HG02678 (cell line): Measurements from ENCODE around the gene UBE2S.
A peak's percentile ranks its signal among the peaks of the same experiment; 100 is the strongest.
"Not testable (repeated sequence)": the region's sequence is repeated elsewhere in the genome, so short reads cannot be mapped to it uniquely, and the experiment has no call there.

Source experiments
- ATAC-seq: cut with Tn5 transposase; IDR thresholded peaks from one replicate; pipeline ENCODE4 v1.9.1; 2021; ENCODE audit warnings: mild to moderate bottlenecking, moderate library complexity; ENCODE audit not compliant: unreplicated experiment

The UBE2S gene

DNA sequence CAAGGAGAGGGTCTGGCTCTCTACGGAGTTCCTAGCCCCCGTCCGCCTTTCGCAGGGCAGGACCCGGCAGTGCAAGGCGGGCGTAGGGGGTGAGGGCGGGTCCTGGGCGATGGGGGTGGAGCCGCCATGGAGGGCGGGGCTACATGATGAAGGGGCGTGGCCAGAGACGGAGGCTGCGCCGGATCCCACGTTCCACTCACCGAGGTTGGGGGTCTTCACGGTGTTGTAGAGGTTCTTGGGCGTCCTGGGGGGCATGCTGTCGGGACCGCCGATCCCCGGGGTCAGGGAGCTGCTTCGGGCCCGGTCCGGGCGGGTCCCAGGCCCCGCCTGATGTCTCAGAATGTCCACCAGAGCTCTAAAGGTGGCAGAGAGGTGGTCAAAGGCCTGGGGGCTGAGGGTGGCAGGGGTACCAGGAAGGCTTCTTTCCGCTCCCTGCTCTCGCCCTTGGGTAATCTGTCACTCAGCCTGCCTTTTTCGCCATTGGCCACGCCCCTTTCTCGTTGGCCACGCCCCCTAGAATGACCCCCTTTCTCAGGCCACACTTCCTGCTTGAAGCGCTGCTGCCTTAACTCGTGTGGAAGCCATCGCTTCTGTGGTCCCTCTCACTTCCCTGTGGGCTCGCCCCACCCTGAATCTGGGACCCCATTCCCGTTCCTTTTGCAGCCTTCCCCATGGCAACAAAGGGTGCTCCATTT is 33.0 kb upstream of the UBE2S start:
- no peak for ATAC-seq

DNA sequence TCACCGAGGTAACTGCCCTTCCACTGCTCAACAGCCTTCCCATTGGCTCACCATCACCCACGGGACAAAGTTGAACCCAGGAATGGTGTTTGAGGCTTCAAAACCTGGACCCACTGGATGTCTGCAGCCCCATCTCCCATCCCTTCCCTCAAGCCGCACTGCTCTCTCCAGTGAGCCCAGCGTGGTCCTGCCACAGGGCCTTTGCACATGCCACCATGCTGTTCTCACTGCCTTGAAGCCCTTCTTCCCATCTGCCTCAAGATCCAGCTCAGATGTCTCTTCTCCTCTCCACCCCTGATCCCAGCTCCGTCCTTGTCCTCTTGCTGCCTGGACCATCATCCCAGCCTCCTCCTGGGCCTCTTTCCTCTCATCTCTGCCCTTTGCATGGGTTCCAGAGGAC is 31.5 kb upstream of the UBE2S start:
- no peak for ATAC-seq

DNA sequence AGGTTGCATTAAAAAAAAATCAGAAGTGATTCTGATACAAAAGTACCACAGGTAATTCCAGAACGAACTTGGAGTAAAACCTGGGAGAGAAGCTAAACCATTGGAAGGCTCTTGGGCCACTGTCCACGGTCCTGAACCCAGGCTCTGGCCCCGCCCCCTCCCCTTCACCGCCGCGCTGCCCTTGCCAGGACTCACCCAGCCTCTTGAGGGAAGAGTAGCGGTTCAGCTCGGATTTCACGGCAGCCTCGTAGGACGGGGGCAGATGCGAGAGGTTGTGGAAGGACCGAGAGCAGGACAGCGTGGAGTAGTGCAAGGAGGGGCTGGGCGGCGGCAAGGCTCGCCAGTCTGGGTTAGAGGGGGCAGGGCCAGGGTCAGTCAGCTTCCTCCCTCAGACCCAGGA is 29.8 kb upstream of the UBE2S start:
- ATAC-seq, result no peak

DNA sequence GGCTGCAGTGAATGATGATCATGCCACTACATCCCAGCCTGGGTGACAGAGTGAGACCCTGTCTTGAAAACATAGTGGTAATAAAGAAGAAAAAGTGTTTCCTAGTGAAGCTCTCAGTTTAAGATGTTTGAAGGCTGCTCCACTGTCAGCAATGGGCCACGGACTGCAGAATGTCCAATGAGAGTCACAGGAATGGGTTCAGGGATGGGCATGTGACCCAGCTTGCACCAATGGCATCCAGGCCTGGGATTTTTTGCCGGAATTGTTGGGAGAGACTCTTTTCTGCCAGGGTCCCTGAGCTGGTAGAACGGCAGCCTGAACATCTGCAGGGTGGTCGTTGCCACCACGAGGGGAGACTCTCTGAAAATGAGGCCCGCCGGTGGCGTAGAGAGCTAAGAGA is 29.3 kb upstream of the UBE2S start:
- no peak for ATAC-seq

DNA sequence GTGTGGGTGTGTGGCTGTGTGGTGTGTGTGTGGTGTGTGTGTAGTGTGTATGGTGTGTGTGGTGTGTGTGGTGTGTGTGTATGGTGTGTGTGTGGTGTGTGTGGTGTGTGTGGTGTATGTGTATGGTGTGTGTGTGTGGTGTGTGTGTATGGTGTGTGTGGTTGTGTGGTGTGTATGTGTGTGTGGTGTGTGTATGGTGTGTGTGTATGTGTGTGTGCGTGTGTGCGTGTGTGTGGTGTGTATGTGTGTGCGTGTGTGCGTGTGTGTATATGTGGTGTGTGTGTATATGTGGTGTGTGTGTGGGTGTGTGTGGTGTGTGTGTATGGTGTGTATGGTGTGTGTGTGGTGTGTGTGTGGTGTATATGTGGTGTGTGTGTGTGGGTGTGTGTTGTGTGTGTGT is 27.4 kb upstream of the UBE2S start:
- ATAC-seq, result no peak

DNA sequence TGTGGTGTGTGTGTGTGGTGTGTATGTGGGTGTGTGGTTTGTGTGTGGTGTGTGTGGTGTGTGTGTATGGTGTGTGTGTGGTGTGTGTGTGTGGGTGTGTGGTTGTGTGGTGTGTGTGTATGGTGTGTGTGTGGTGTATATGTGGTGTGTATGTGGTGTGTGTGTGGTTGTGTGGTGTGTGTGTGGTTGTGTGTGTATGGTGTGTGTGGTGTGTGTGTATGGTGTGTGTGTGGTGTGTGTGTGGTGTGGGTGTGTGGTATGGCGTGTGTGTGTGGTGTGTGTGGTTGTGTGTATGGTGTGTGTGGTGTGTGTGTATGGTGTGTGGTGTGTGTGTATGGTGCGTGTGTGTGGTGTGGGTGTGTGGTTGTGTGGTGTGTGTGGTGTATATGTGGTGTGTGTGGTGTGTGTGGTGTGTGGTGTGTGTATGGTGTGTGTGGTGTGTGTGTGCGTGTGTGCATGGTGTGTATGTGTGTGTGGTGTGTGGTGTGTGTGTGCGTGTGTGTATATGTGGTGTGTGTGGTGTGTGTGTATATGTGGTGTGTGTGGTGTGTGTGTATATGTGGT is 26.9 kb upstream of the UBE2S start:
- no peak for ATAC-seq

DNA sequence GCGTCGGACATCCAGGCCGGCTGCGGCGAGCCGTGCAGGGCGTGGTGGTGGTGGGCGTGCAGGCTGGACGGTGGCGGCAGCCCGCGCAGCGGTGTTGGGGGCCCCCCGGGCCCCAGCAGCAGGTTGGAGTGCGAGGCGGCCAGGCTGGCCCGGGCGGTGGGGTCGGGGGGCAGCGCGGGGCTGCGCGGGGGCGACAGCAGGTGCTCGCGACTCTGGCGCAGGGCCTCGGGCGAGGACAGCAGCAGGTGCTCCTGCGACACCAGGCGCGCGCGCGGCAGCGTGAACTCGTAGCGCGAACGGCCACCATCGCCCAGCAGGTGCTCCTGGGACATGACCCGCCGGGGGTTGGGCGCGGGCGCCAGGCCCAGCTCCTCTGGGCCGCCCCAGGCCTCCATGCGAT is 25.7 kb upstream of the UBE2S start:
- no peak for ATAC-seq

DNA sequence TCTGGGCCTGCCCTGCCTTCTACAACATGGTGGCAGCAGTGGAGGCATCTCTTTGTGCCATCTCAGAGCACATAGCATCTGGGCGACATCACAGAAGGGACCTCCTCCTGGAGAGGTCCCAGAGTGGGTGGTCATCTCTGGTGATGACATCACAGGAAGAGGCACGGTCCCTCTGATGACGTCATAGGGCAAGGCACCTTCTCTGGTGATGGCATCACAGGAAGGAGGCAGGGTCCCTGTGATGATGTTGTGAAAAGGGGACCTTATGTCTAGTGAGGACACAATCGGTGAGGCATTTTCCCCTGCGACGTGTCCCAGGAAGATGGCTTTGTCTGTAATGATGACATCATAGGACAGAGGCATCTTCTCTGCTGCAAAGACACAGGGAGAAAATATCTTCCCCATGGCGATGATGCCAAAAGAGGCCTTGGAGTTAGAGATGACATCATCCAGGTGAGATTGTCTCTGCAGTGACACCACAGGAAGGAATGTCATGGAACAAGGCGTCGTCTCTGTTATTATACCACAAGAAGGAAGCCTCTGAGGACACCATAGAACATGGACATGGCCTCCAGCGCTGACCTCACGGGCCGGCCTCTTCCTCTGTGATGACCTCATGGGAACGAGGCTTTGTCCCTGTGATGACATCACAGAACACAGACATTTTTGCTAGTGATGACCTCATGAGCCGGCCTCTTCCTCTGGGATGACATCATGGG is 24.8 kb upstream of the UBE2S start:
- no peak for ATAC-seq

DNA sequence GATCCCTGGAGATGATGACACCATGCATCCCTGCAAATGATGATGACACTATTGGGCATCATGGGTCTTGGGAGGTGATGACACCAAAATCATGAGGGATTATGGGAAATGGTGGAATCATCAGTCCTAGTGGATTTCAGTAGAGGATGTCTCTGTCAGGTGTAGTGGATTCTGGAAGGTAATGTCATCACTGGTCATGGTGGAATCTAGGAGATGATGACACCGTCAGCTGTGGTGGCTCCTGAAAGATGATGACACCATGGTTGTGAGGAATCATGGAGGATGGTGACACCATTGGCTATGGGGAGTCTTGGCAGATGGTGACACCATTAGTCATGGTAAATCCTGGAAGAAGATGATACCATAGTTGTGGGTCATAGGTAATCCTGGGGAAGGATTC is 23.6 kb upstream of the UBE2S start:
- ATAC-seq, result no peak

DNA sequence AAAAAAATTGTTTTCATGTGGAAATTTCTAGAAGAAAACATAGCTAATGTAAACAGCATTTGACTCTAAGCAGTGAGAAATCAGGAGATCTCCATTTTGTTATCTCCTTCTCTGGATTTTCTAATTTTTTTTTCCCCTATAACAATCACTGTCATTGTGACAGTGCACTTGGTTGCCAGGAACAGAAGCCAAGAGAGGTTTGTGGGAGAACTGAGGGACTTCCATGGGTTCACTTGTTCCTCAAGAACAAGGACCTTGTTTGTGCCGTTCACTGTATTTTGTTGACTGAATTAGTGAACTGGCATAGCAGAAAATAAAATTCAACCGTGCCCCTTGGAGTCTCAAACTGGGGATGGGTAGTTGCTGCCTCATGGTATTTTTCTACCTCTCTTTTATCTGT is 18.5 kb upstream of the UBE2S start:
- ATAC-seq, result no peak

DNA sequence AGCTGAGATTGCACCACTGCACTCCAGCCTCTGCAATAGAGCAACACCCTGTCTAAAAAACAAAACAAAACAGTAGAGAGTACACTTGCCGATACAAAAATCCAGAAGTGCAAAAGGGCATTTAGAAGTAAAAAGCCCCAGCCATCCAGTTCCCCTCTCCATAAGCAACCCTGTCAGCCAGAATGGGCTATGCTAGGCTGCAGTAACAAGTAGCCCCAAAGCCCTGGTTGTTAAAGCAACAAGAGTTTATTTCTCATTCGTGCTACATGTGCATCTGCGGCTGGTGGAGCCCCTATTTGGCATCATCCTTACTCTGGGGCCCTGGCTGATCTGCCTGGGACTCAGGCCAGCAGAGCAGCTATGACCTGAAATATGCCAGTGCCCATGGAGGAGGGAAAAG is 16.9 kb upstream of the UBE2S start:
- ATAC-seq, result no peak

DNA sequence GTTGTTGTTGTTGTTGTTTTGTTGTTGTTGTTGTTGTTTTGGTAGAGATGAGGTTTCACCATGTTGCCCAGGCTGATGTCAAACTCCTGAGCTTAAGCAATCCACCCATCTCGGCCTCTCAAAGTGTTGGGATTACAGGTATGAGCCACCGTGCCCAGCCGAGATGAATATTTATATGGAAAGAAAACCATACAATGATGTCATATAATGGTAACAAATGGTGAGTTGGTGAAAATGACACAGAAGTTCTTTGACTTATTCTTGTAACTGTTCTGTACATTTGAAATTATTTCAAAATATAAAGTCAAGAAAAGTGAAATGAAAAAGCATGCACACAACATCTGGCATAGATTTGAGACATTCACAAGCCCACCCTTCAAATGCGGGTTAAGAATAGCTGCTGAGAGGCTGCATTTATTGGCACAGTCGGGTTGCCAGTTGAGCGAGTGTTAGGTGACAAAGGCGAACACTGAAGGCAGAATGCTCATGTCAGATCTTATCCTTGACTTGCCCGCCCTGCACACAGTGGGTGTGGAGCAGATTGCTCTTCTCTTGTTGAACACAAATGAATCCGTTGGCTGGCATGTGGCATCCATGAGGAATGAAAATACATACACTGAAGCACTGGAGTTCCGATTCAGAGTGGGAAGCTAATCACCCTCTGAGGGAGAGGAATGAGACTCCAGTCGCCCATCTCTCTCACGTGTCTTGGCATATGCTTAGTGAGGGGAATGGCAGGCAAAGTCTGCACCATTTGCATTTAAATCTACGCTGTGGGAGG is 15.8 kb upstream of the UBE2S start:
- no peak for ATAC-seq

DNA sequence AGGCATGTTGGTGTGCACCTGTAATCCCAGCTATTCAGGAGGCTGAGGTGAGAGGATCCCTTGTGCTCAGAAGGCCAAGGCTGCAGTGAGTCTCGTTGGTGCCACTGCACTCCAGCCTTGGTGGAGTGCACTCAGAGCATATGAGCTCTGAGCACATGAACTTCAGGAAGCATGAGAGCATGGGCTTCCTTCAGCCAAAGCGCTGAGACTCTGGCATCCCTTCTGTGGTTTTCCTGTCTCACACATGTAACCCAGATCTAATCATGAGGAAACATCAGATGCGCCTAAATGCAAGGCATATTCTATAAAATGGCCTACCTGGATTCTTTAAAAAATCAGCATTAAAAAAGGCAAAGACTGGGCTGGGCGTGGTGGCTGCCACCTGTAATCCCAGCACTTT is 13.7 kb upstream of the UBE2S start:
- not testable (repeated sequence) for ATAC-seq

DNA sequence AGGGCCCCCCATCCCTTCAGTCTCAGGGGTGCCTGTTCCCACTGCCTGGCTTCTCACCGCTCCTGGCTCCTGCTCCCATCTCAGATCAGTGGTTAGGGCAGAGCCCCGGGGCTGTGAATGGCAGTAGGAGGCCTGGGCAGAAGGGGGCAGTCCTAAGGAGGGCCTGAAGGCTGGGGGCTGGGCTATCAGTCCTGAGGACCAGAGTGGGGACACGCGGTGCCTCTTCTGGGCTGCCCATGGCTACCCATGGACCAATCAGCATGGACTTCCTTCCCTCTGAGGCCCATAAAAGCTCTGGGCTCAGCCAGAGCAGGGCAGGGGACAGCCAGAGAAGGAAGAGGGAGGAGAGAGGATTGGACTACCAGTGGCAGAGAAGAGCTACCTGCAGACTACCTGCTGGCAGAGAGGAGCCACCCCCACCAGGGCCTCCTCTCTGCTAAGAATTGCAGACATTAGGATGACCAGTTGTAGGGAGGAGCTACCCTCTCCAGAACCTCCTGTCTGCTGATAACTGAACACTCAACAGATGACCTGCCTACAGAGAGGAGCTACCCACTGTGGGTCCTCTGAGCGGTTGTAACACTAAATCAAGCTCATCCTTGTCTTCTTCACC is 12.1 kb upstream of the UBE2S start:
- no peak for ATAC-seq

DNA sequence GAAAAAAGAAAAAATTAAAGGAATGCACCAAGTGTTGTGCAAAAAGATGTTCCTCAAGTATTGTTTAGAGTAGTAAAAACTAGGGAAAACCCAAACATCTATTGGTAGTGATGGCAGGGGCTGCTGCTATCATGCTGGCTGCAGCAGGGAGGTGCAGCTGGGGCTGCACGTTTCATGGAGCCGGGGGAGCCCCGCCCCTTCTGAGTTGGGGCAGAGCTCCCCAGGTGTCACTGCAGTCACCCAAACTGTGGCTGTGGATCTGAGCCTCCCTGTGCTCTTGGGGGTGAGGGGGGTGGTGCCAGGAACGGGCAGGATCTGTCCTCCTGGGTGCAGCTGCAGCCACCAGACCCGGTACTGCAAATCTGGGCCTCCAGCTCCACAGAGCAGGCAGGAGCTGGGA is 11.5 kb upstream of the UBE2S start:
- ATAC-seq, result no peak

DNA sequence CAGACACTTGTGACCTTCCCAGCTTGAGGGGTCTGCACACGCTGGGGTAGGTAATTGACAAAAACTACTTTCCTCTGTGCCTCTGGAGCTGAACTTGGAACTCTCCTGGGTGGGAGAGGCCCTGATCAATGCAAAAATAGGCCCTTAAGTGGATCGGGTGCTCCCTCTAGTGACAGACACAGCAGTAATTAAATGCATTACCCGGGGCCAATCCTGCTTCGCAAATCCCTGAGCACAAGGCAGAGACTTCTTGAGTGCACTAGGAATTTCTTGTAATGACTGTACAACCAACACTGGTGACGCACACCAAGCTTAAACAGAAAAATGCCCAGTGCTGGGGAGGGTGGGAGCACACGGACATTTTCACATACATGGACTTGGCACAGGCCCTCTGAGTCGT is 10.6 kb upstream of the UBE2S start:
- ATAC-seq, result no peak

DNA sequence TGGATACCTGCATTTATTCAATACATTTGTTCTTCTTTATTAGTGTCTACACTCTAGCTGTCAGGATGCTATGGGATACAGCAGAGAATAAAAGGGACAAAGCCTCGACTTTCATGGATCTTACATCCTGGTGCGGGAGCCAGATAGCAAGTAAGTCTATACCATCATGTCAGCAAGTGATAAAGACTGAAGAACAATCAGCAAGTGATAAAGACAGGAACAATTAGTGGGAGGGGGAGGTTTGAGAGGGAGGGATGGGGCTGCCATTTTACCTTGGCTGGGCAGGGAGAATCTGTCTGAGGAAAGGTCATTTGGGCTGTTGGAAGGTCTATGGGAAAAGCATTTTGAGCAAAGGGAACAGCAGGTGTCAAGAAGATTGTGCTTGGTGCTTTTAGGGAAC is 2.6 kb upstream of the UBE2S start:
- no peak for ATAC-seq

DNA sequence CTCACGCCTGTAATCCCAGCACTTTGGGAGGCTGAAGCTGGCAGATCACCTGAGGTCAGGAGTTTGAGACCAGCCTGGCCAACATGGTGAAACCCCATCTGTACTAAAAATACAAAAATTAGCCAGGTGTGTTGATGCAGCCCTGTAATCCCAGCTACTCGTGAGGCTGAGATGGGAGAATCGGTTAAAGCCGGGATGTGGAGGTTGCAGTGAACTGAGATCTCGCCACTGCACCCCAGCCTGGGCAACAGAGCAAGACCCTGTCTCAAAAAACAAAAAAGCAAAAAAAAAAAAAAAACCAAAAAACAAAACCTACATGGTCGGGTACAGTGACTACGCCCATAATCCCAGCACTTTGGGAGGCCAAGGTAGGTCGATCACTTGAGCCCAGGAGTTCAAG is 1.6 kb upstream of the UBE2S start:
- ATAC-seq, result not testable (repeated sequence)

DNA sequence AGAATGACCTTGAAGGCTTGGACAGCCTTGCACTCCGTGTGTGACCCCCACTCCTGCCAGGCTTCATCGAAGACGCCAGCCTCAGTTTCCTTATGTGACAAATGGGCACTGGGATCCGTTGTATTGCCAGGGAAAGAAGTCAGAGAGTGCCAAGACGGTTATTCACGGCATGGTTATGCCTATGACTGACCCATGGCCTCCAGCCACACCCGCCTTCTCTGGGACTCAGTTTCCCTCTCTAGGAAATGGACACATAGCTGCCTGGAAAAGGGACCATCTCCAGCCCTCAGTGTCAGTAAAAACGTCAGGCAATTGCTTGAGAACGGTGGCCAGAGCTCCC is 915 bp upstream of the UBE2S start:
- ATAC-seq, result no peak

DNA sequence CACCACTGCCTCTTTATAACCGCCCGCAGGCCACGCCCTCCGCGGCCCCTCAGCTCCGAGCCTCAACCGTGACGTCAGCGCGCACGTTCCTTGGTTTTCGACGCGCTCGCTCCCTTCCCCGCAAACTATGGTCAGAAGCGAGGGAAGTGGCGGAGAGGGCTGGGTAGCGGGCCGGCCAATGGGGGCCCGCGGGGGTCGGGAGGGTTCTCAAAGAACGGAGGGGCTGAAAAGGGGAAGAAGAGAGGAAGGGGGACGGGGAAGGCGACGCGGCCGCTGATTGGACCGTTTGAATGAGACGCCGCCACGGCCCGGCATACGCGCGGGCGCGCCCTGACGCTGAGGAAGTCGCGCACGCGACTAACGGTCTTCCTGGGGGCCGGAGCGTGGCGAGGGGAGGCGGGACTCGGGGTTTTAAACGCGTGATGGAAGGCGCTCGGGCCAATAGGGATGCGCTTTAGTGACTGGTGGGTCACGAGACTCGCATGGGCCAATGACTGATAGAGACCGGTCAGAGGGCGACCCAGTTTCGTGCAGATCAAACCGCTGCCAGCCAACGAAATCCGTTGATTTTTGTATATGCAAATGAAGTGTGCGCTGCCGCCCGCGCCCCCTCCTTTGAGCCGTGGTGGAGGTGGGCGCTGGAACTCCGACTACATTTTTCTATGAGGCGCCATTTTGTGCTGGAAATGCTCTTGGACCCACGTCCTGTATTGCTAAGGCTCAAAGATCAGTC is 378 bp upstream of the UBE2S start:
- peak; percentile 82 for ATAC-seq
